OCI-LY1 (cell line): ENCODE measurements around the gene SNX8.

ENCODE experiments used
- H2AFZ ChIP-seq: fragments of 200-600 bp; sonication (generic), shearing (Covaris generic); 2 replicates; pipeline ENCODE4 v1.6.0; 2014; ENCODE audit warnings: antibody characterized with exemption, mild to moderate bottlenecking, low read length
- H3F3A ChIP-seq: fragments of 200-600 bp; sonication (generic), shearing (Covaris generic); 2 replicates; pipeline ENCODE4 v1.6.0; 2014; ENCODE audit warnings: mild to moderate bottlenecking, antibody characterized with exemption, low read length, moderate library complexity; ENCODE audit not compliant: insufficient read depth
- H3K27ac ChIP-seq: fragments of 200-600 bp; sonication (generic); 2 replicates; pipeline ENCODE4 v1.5.1; 2014; ENCODE audit warnings: low read length, mixed run types, mild to moderate bottlenecking, low read depth; ENCODE audit not compliant: poor library complexity, severe bottlenecking
- H3K27me3 ChIP-seq: fragments of 200-600 bp; sonication (generic); 2 replicates; pipeline ENCODE4 v1.6.0; 2014; ENCODE audit warnings: antibody characterized with exemption, mild to moderate bottlenecking, low read length, moderate library complexity; ENCODE audit not compliant: insufficient read depth
- H3K36me3 ChIP-seq: fragments of 200-600 bp; sonication (generic); 2 replicates; pipeline ENCODE4 v1.6.1; 2014; ENCODE audit warnings: mild to moderate bottlenecking, antibody characterized with exemption, low read length, moderate library complexity, mixed read lengths; ENCODE audit not compliant: insufficient read depth
- H3K4me1 ChIP-seq: fragments of 200-600 bp; sonication (generic); 2 replicates; pipeline ENCODE4 v1.5.1; 2014; ENCODE audit warnings: mild to moderate bottlenecking, low read length, moderate library complexity; ENCODE audit not compliant: insufficient read depth, severe bottlenecking
- H3K4me2 ChIP-seq: fragments of 200-600 bp; sonication (generic), shearing (Covaris generic); 2 replicates; pipeline ENCODE4 v1.6.1; 2014; ENCODE audit warnings: low read length
- H3K4me3 ChIP-seq: fragments of 200-600 bp; sonication (generic); 2 replicates; pipeline ENCODE4 v1.5.1; 2014; ENCODE audit warnings: low read length, low read depth, mild to moderate bottlenecking, mixed read lengths; ENCODE audit not compliant: poor library complexity, severe bottlenecking
- H3K79me2 ChIP-seq: fragments of 200-600 bp; shearing (Covaris generic); 2 replicates; pipeline ENCODE4 v1.6.1; 2016; ENCODE audit warnings: mixed run types, low read length, mixed read lengths; ENCODE audit not compliant: insufficient read depth
- H3K9ac ChIP-seq: fragments of 200-600 bp; sonication (generic), shearing (Covaris generic); 2 replicates; pipeline ENCODE4 v1.6.1; 2014; ENCODE audit warnings: mild to moderate bottlenecking, low read length, mixed read lengths
- H3K9me2 ChIP-seq: fragments of 200-600 bp; sonication (generic), shearing (Covaris generic); 2 replicates; pipeline ENCODE4 v1.6.1; 2014; ENCODE audit warnings: low read depth, mild to moderate bottlenecking, low read length, mixed read lengths
- H3K9me3 ChIP-seq: fragments of 200-600 bp; shearing (Covaris generic); 2 replicates; pipeline ENCODE4 v1.6.1; 2014; ENCODE audit warnings: low read length, mixed read lengths
- H4K20me1 ChIP-seq: fragments of 200-600 bp; sonication (generic), shearing (Covaris generic); 2 replicates; pipeline ENCODE4 v1.6.0; 2016; ENCODE audit warnings: mild to moderate bottlenecking, low read length; ENCODE audit not compliant: insufficient read depth
- EZH2 ChIP-seq: fragments of 200-600 bp; sonication (generic), shearing (Covaris generic); IDR thresholded peaks from 2 replicates; pipeline ENCODE4 v1.8.0; 2017; ENCODE audit warnings: borderline replicate concordance, mixed run types, mild to moderate bottlenecking, antibody characterized with exemption, low read length, moderate library complexity, mixed read lengths
- TF ChIP-seq, protein P1 (sequence below): fragments of 200-600 bp; sonication (generic), shearing (Covaris generic); IDR thresholded peaks from 2 replicates; pipeline ENCODE4 v1.5.1; 2017; ENCODE audit warnings: mild to moderate bottlenecking, antibody characterized with exemption, low read length, moderate library complexity, mixed read lengths

The SNX8 gene

GRCh38 chr7:2313450-2314208 lies 612 bp downstream of the SNX8 start:
- no peaks in the 10 kb centered on the region for H3K9me3 ChIP-seq
- H3K4me3 ChIP-seq, result peak overlapping the region; percentile 90
- no peaks in the 10 kb centered on the region for H3K79me2 ChIP-seq
- no peak overlapping the region for H2AFZ ChIP-seq
- H3K9ac ChIP-seq, result peak overlapping the region; percentile 88
- no peak overlapping the region for H3K27ac ChIP-seq
- peak overlapping the region; percentile 96 for H3K4me2 ChIP-seq
- H3F3A ChIP-seq, result no peaks in the 10 kb centered on the region
- TF ChIP-seq, protein P1, sequence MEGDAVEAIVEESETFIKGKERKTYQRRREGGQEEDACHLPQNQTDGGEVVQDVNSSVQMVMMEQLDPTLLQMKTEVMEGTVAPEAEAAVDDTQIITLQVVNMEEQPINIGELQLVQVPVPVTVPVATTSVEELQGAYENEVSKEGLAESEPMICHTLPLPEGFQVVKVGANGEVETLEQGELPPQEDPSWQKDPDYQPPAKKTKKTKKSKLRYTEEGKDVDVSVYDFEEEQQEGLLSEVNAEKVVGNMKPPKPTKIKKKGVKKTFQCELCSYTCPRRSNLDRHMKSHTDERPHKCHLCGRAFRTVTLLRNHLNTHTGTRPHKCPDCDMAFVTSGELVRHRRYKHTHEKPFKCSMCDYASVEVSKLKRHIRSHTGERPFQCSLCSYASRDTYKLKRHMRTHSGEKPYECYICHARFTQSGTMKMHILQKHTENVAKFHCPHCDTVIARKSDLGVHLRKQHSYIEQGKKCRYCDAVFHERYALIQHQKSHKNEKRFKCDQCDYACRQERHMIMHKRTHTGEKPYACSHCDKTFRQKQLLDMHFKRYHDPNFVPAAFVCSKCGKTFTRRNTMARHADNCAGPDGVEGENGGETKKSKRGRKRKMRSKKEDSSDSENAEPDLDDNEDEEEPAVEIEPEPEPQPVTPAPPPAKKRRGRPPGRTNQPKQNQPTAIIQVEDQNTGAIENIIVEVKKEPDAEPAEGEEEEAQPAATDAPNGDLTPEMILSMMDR, result no peak
- no peak for TF ChIP-seq EZH2
- H3K4me1 ChIP-seq, result peaks cover 23% of the 10 kb centered on the region
- no peaks in the 10 kb centered on the region; the same call in 1 of the 2 replicates for H3K36me3 ChIP-seq
- no peaks in the 10 kb centered on the region for H4K20me1 ChIP-seq
- no peaks in the 10 kb centered on the region for H3K9me2 ChIP-seq
- H3K27me3 ChIP-seq, result peaks cover 5% of the 10 kb centered on the region; the same call in 1 of the 2 replicates

- no peak overlapping the region; the same call in 1 of the 2 replicates for H3K9ac ChIP-seq
- no peaks in the 10 kb centered on the region for H3K9me3 ChIP-seq
- no peaks in the 10 kb centered on the region for H3F3A ChIP-seq
- H3K27me3 ChIP-seq, result peaks cover 5% of the 10 kb centered on the region; the same call in 1 of the 2 replicates
- no peaks in the 10 kb centered on the region for H4K20me1 ChIP-seq
- H3K36me3 ChIP-seq, result no peaks in the 10 kb centered on the region; the same call in 1 of the 2 replicates
- H3K27ac ChIP-seq, result peak overlapping the region; percentile 48
- peak overlapping the region; percentile 96 for H3K4me2 ChIP-seq
- H3K79me2 ChIP-seq, result no peaks in the 10 kb centered on the region
- H2AFZ ChIP-seq, result no peak overlapping the region
- H3K4me3 ChIP-seq, result peak overlapping the region; percentile 31
- no peaks in the 10 kb centered on the region for H3K9me2 ChIP-seq
- TF ChIP-seq EZH2, result no peak
- TF ChIP-seq, protein P1, result no peak
- H3K4me1 ChIP-seq, result peaks cover 35% of the 10 kb centered on the region
These were observed 1.8 kb downstream of the SNX8 start for GRCh38 chr7:2312267-2312929.

DNA sequence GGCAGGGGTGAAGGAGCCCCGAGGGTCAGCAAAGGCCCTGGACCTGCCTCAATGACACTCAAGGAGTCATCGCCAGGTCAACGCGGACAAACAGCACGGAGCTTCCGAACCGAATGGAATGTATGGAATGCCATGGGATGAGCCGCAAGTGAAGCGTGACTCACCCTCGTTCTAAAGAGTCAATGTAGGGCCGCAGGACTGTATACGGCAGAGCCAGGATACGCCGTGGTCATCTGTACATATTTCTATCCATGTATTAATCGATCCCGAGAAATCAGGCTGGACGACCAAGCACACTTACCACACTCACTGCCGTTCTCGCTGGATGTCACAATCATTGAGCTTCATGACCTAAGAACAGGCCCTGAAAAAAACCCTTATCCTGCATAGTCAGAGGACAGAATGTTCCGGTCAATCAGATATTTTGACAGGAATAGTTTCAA lies 4.3 kb downstream of the SNX8 start:
- no peak for TF ChIP-seq EZH2
- TF ChIP-seq, protein P1, result no peak
- Histone ChIP-seq H3K36me3 (no peaks in the 10 kb centered on the region; the same call in 1 of the 2 replicates), H3K9ac (no peak overlapping the region), H3K9me2 (no peaks in the 10 kb centered on the region), H3K27me3 (peaks cover 5% of the 10 kb centered on the region; the same call in 1 of the 2 replicates), H3K4me1 (peaks cover 43% of the 10 kb centered on the region), H3K4me2 (no peak overlapping the region), H3K27ac (no peak overlapping the region), H3F3A (no peaks in the 10 kb centered on the region), H2AFZ (no peak overlapping the region), H3K9me3 (no peaks in the 10 kb centered on the region), H3K4me3 (no peak overlapping the region), H3K79me2 (no peaks in the 10 kb centered on the region), H4K20me1 (no peaks in the 10 kb centered on the region)
